Heart right ventricle (tissue), 16 donors: ENCODE data around the gene SGCG. TPM values are rescaled to one million over a fixed set of nuclear protein-coding genes. Genes with fewer than 3 reads are reported as not detected.

ENCODE experiments used
- ATAC-seq, 8 donors: fragments of 200-7000 bp; cut with Tn5 transposase; one replicate each; pipeline ENCODE4 v1.9.1; 2020; ENCODE audit warnings: mild to moderate bottlenecking in 8 of 8, moderate library complexity in 8 of 8, moderate number of reproducible peaks in 1 of 8
- DNase-seq, 2 donors: peaks; one replicate each; pipeline ENCODE4 v3.0.0-alpha.2; 2020
- H3K27ac ChIP-seq, 10 donors: fragments of 200-600 bp; sonication (generic) in 2 of 10; one replicate each; pipeline versions ENCODE4 v1.5.0 to v1.8.0; 2020 to 2022; ENCODE audit warnings: mild to moderate bottlenecking in 3 of 10
- H3K27me3 ChIP-seq, 7 donors: fragments of 200-600 bp; one replicate each; pipeline ENCODE4 v1.8.0; 2021 to 2022; ENCODE audit warnings: mild to moderate bottlenecking in 2 of 7
- H3K36me3 ChIP-seq, 9 donors: fragments of 200-600 bp; sonication (generic) in 1 of 9; one replicate each; pipeline versions ENCODE4 v1.5.0 to v1.8.0; 2020 to 2022; ENCODE audit warnings: mild to moderate bottlenecking in 2 of 9
- H3K4me1 ChIP-seq, 9 donors: fragments of 200-600 bp; sonication (generic) in 1 of 9; one replicate each; pipeline versions ENCODE4 v1.5.0 to v1.8.0; 2020 to 2022; ENCODE audit warnings: mild to moderate bottlenecking in 4 of 9
- H3K4me3 ChIP-seq, 10 donors: fragments of 200-600 bp; sonication (generic) in 2 of 10; one replicate each; pipeline versions ENCODE4 v1.5.0 to v1.8.0; 2020 to 2022; ENCODE audit warnings: mild to moderate bottlenecking in 7 of 10, moderate library complexity in 2 of 10
- H3K9me3 ChIP-seq, 11 donors: fragments of 200-600 bp in 10 of 11; sonication (generic) in 2 of 11; one replicate each; pipeline versions ENCODE4 v1.5.0 to v1.8.0; 2013 to 2022; ENCODE audit warnings: mild to moderate bottlenecking in 2 of 11, control low read depth in 1 of 11, moderate library complexity in 1 of 11
- WGBS, 2 donors: extraction: QIAGEN DNeasy Blood & Tissue Kit; methylation state at CpG; one replicate each; pipeline ENCODE4 v1.1.7; 2013; ENCODE audit warnings: inconsistent platforms in 1 of 2; 5-methylcytosine and 5-hydroxymethylcytosine counted together
- intact Hi-C, 10 donors: fragments of 100-400 bp; cut with DNase I; formaldehyde crosslinking; loops; one replicate each; pipeline versions ENCODE4 v1.11.1 to v1.14.2; 2022
- polyA plus RNA-seq, 2 donors: library from polyadenylated mRNA; stranded (reverse); fragments of 200-250 nt; gene quantifications; one replicate each; pipeline ENCODE4 v1.2.3, GENCODE V29; 2013
- total RNA-seq, 10 donors: library from RNA; stranded (reverse); fragmentation: NEBNext Ultra II Directional in 3 of 10; extraction: Animal tissue kit (Norgen Biotek cat#: 25700) in 3 of 10; gene quantifications; one replicate each; pipeline versions ENCODE4 v1.2.1 to v1.2.4, GENCODE V29; 2021 to 2023
- TF ChIP-seq, protein P1 (sequence below), 9 donors: fragments of 200-600 bp; sonication (generic) in 2 of 9; IDR thresholded peaks; one replicate each; pipeline versions ENCODE4 v1.5.0 to v1.8.0; 2021 to 2022; ENCODE audit warnings: antibody characterized with exemption in 9 of 9, mild to moderate bottlenecking in 5 of 9, moderate library complexity in 1 of 9
- donor health status: Arrhythmogenic right ventricular cardiomyopathy.
- donor health status: ischemic (EF 13 %, LVEDD 7.1; RV severe dilation, severe dysfunction).
- donor health status: healthy with polysubstance abuse.
- donor health status: DM: no; HTN: yes; CAD: no.
- donor health status: DM: no; HTN: no; CAD: no.
- donor health status: ischemic (EF 25% LVEDD 6.9; RV normal size, moderate dysfunction).
- donor health status: ischemic (EF 25% LVEDD 5.7; RV mildly dilated, moderate dysfunction).
- donor health status: healthy.
- donor health status: DM: yes; HTN: yes; CAD: no.
- donor health status: Ischemic cardiomyopathy.
- donor health status: ischemic (EF 35%, LVEDD 5.7; RV mildly dilated, moderate dysfunction).
- donor health status: nonischemic (EF 11% LVEDD 7.7; RV severe dilation, severe dysfunction).
- donor health status: DM: yes; HTN: yes; CAD: no.
- donor health status: PGD.
- donor health status: ischemic (EF 29% LVEDD 5.4; RV normal size, mild dysfunction).
- donor health status: nonischemic (EF 23%, LVEDD 6.1; RV moderate dilation, normal function).

SGCG gene
- total and polyA plus RNA-seq, 12 donors = 26.9 to 191 (median 149) TPM

DNA sequence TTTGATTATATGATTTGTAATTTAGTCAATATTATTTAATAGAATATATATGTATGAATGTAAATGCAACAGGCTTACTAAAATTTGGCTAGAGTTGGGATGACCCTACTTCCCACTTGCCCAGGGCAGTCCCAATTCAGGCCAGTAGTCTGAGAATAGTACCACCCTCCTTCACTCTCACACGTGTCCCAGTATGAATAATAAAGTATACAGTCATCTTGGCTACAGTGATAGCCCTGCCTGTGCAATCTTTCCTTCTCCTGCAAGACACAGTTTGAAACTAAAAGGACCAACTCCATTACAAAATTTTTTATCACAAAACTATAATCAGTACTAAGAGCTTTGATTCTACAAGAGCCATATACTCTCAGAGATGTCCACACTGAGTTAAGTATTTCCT is 176.6 kb downstream of the SGCG start:
- Histone ChIP-seq H3K36me3 (peaks cover 0 to 100% (median 26%) of the 10 kb centered on the region in 9 donors), H3K4me1 (peaks cover 0 to 15% (median 9%) of the 10 kb centered on the region in 9 donors), H3K27me3 (no peaks in the 10 kb centered on the region), H3K4me3 (no peak overlapping the region), H3K27ac (no peak overlapping the region), H3K9me3 (no peaks in the 10 kb centered on the region)
- DNase-seq (no peak), ATAC-seq (no peak)
- WGBS, 2 donors = 65 to 68% methylated on average over 1 of the region's 1 CpG
- intact Hi-C loops = no loop called here
- TF ChIP-seq, protein P1, sequence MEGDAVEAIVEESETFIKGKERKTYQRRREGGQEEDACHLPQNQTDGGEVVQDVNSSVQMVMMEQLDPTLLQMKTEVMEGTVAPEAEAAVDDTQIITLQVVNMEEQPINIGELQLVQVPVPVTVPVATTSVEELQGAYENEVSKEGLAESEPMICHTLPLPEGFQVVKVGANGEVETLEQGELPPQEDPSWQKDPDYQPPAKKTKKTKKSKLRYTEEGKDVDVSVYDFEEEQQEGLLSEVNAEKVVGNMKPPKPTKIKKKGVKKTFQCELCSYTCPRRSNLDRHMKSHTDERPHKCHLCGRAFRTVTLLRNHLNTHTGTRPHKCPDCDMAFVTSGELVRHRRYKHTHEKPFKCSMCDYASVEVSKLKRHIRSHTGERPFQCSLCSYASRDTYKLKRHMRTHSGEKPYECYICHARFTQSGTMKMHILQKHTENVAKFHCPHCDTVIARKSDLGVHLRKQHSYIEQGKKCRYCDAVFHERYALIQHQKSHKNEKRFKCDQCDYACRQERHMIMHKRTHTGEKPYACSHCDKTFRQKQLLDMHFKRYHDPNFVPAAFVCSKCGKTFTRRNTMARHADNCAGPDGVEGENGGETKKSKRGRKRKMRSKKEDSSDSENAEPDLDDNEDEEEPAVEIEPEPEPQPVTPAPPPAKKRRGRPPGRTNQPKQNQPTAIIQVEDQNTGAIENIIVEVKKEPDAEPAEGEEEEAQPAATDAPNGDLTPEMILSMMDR (IDR thresholded peaks at IDR 0.05) = no peak

DNA sequence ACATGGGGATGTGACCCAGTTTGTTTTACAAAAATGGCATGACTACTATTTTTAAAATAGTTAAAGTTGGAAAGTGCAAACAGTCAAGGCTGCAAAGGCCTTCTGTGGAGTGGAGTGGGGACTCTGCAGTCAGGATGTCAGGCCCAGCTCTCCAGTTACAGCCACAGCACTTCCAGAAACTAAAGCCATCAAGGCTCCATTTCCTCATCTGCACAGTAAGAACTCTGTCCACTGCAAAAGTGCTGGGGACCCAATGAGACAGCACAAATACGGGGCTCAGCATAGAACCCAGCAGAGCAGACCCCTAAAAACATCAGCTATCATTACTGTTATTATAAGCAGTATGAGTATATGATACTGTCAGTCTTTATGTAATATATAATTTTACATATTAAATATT is 179.1 kb downstream of the SGCG start:
- WGBS, 2 donors = 92 to 100% methylated on average over 1 of the region's 1 CpG
- Histone ChIP-seq H3K27ac (no peak overlapping the region), H3K4me1 (peaks cover 0 to 19% (median 12%) of the 10 kb centered on the region in 9 donors), H3K4me3 (no peak overlapping the region), H3K27me3 (no peaks in the 10 kb centered on the region), H3K36me3 (peaks cover 0 to 100% (median 32%) of the 10 kb centered on the region in 9 donors), H3K9me3 (no peaks in the 10 kb centered on the region)
- TF ChIP-seq, protein P1 (IDR thresholded peaks at IDR 0.05) = no peak
- ATAC-seq = peak in 1 of 8 donors; percentile 32
- DNase-seq = no peak
- intact Hi-C loops = no loop called here

DNA sequence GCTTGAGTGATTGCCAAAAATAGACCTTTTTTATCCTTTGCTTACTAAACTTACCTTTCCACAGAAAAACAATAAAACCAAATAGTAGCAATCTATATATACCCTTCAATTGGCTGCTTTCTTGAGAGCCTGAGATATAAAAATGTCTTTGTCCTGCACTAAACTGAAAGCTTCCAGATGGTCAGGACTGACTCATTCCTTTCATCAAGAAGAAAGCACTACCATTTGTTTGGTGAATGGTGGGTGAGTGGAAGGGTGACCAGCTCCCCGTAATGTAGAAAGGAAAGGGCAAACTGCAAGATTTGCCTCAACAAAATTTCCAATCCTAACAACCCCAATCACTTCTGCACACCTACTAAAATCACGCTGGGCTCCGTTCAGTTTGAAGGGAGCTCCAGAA is 184.9 kb downstream of the SGCG start:
- Histone ChIP-seq H3K4me3 (no peak overlapping the region), H3K27ac (peak overlapping the region in 1 of 10 donors; percentile 0), H3K27me3 (no peaks in the 10 kb centered on the region), H3K36me3 (peaks cover 0 to 100% (median 44%) of the 10 kb centered on the region in 9 donors), H3K4me1 (peaks cover 0 to 15% (median 9%) of the 10 kb centered on the region in 9 donors), H3K9me3 (no peaks in the 10 kb centered on the region)
- 90 to 95% methylated on average over 3 of the region's 3 CpGs for WGBS, 2 donors
- DNase-seq = no peak
- TF ChIP-seq, protein P1 (IDR thresholded peaks at IDR 0.05) = no peak
- no peak for ATAC-seq
- intact Hi-C loops = no loop called here

DNA sequence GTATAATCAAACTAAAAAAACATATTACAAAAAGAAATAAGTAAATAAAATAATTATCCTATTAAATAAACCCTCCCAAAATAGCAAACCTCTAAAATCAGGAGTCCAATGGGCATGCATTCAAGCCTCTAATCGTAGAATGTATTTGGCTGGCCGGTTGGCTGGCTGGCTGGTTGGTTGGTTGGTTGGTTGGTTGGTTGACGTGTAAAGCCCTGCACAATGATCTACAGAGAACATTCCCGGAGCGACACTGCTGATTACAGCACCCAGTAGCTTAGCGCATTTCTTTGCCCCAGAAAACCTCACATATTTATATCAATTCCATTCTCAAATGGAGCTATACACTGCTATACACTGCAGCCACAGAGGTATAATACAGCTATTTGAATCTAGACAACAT is 187.1 kb downstream of the SGCG start:
- TF ChIP-seq, protein P1 (IDR thresholded peaks at IDR 0.05) = no peak
- ATAC-seq (peak in 7 of 8 donors; percentile 23 to 86 (median 53)), DNase-seq (no peak)
- intact Hi-C loops = no loop called here
- H3K36me3 ChIP-seq = peaks cover 0 to 94% (median 40%) of the 10 kb centered on the region in 9 donors
- no peaks in the 10 kb centered on the region for H3K27me3 ChIP-seq
- no peak overlapping the region for H3K4me3 ChIP-seq
- H3K27ac ChIP-seq = peak overlapping the region in 4 of 10 donors; percentile 41 to 81 (median 61)
- 93 to 96% methylated on average over 6 of the region's 6 CpGs for WGBS, 2 donors
- no peaks in the 10 kb centered on the region for H3K9me3 ChIP-seq
- peaks cover 0 to 16% (median 13%) of the 10 kb centered on the region in 9 donors for H3K4me1 ChIP-seq
